GM12892 (cell line): ENCODE results near the gene VPS13D.

Experiments
- POLR2A ChIP-seq: IDR thresholded peaks from 2 replicates; pipeline ENCODE4 v1.6.1; 2011; ENCODE audit warnings: low read depth, low read length, control low read depth
- POLR2AphosphoS5 ChIP-seq: IDR thresholded peaks from 2 replicates; pipeline ENCODE4 v1.6.1; 2011; ENCODE audit warnings: low read depth, low read length, control low read depth
- TAF1 ChIP-seq: IDR thresholded peaks from 2 replicates; pipeline ENCODE4 v1.6.1; 2011; ENCODE audit warnings: low read depth, mild to moderate bottlenecking, control low read depth, low read length, borderline replicate concordance

- TF ChIP-seq POLR2AphosphoS5, result no peak
- TF ChIP-seq POLR2A, result no peak
- TF ChIP-seq TAF1, result no peak
Observed at GRCh38 chr1:12549460-12550349, 319.9 kb downstream of the VPS13D start.
